ENCODE measurements around the gene AUH. TPM values are rescaled to one million over a fixed set of nuclear protein-coding genes. Genes with fewer than 3 reads are reported as not detected.

The AUH gene
- polyA plus RNA-seq, 3 donors: 4.0 to 9.9 (median 8.4) TPM

DNA sequence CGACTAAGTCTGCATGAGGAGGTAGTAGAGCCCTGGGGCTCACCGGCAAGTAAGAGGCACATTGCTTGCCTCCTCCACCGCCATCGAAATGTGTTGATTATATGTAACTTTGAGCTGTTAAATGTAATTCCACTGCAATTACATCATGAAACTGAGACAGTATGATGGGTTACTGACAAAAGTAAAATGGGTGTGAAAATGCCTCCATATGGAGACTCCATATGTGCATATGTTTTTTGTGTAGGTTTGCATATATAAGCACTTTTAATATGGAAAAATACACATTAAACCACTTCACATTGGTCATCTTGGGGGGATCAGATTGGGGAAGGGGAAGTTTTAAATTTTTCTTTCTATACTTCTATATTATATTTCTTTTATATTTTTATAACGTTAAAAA, 32.1 kb upstream of the AUH start:
- H3K27ac ChIP-seq (ENCODE audit: low read depth in 1 of 2, low read length in 2 of 2): no peak overlapping the region
- intact Hi-C loops (cut with micrococcal nuclease): loop anchor here in 1 of 2 donors (2.0 kb wide), 1 partner anchor 19 kb away; no protein-coding TSS in a partner anchor
- H3K9me3 Mint-ChIP-seq: peaks cover 0 to 2% (median 0%) of the 10 kb centered on the region in 7 donors
- no peak for DNase-seq
- peaks cover 0 to 3% (median 0%) of the 10 kb centered on the region in 3 donors for H3K27me3 Mint-ChIP-seq (ENCODE audit: low read depth in 3 of 3)
- no peaks in the 10 kb centered on the region for H3K36me3 Mint-ChIP-seq
- no peaks in the 10 kb centered on the region for H3K79me2 ChIP-seq (ENCODE audit: insufficient read depth, low read length)
- no peak overlapping the region for H3K4me2 ChIP-seq (replicated peaks; ENCODE audit: extremely low read depth, low read length, poor library complexity, severe bottlenecking)
- no peak overlapping the region for H3K4me3 Mint-ChIP-seq
- no peak overlapping the region for H3K4me3 ChIP-seq (replicated peaks in 1 of 3; ENCODE audit: low read depth in 2 of 3, low read length in 3 of 3)
- H3K36me3 ChIP-seq (replicated peaks in 1 of 2; ENCODE audit: control insufficient read depth in 1 of 2, insufficient read depth in 2 of 2, low read length in 2 of 2): no peaks in the 10 kb centered on the region
- H3K4me1 Mint-ChIP-seq: peaks cover 23% of the 10 kb centered on the region
- no peaks in the 10 kb centered on the region for H4K20me1 ChIP-seq (ENCODE audit: insufficient read depth, low read length)
- H3K9me3 ChIP-seq (replicated peaks in 1 of 2; ENCODE audit: control insufficient read depth in 1 of 2, insufficient read depth in 1 of 2, low read length in 2 of 2): no peaks in the 10 kb centered on the region
- WGBS (ENCODE audit: insufficient coverage): no CpG with 5 or more reads among the region's 5 CpGs
- H2AFZ ChIP-seq (ENCODE audit: insufficient read depth, low read depth, low read length, poor library complexity, severe bottlenecking): no peak overlapping the region
- H3K4me1 ChIP-seq (ENCODE audit: control insufficient read depth in 1 of 2, insufficient read depth in 2 of 2, low read length in 2 of 2): peaks cover 24 to 29% of the 10 kb centered on the region in 2 donors
- no peak for TF ChIP-seq CTCF (IDR thresholded peaks at IDR 0.05)
- no peaks in the 10 kb centered on the region for H3K27me3 ChIP-seq (ENCODE audit: control insufficient read depth in 2 of 2, insufficient read depth in 2 of 2, low read length in 2 of 2)
- H3K27ac Mint-ChIP-seq: peak overlapping the region in 1 of 7 donors; percentile 14
- no peak overlapping the region for H3K9ac ChIP-seq (ENCODE audit: insufficient read depth, low read length, poor library complexity, severe bottlenecking)

- H3K4me3 Mint-ChIP-seq: no peak overlapping the region
- no CpG with 5 or more reads among the region's 1 CpG for WGBS (ENCODE audit: insufficient coverage)
These were observed 30.7 kb upstream of the AUH start for GRCh38 chr9:91392435-91392834.

More at GRCh38 chr9:91392435-91392834, 30.7 kb upstream of the AUH start:
- H4K20me1 ChIP-seq (ENCODE audit: insufficient read depth, low read length): no peaks in the 10 kb centered on the region
- peaks cover 23% of the 10 kb centered on the region for H3K4me1 Mint-ChIP-seq
- H2AFZ ChIP-seq (ENCODE audit: insufficient read depth, low read depth, low read length, poor library complexity, severe bottlenecking): no peak overlapping the region
- H3K4me1 ChIP-seq (ENCODE audit: control insufficient read depth in 1 of 2, insufficient read depth in 2 of 2, low read length in 2 of 2): peaks cover 24 to 29% of the 10 kb centered on the region in 2 donors
- H3K9ac ChIP-seq (ENCODE audit: insufficient read depth, low read length, poor library complexity, severe bottlenecking): no peak overlapping the region
- H3K4me2 ChIP-seq (replicated peaks; ENCODE audit: extremely low read depth, low read length, poor library complexity, severe bottlenecking): no peak overlapping the region
- no peak for TF ChIP-seq CTCF (IDR thresholded peaks at IDR 0.05)
- intact Hi-C loops (cut with micrococcal nuclease): no loop called here
- H3K4me3 ChIP-seq (replicated peaks in 1 of 3; ENCODE audit: low read depth in 2 of 3, low read length in 3 of 3): no peak overlapping the region
- no peaks in the 10 kb centered on the region for H3K79me2 ChIP-seq (ENCODE audit: insufficient read depth, low read length)
- H3K9me3 ChIP-seq (replicated peaks in 1 of 2; ENCODE audit: control insufficient read depth in 1 of 2, insufficient read depth in 1 of 2, low read length in 2 of 2): no peaks in the 10 kb centered on the region
- no peaks in the 10 kb centered on the region for H3K36me3 ChIP-seq (replicated peaks in 1 of 2; ENCODE audit: control insufficient read depth in 1 of 2, insufficient read depth in 2 of 2, low read length in 2 of 2)
- H3K27ac Mint-ChIP-seq: no peak overlapping the region
- no peaks in the 10 kb centered on the region for H3K36me3 Mint-ChIP-seq
- H3K9me3 Mint-ChIP-seq: peaks cover 0 to 2% (median 0%) of the 10 kb centered on the region in 7 donors
- no peak overlapping the region for H3K27ac ChIP-seq (ENCODE audit: low read depth in 1 of 2, low read length in 2 of 2)
- peaks cover 0 to 2% (median 0%) of the 10 kb centered on the region in 3 donors for H3K27me3 Mint-ChIP-seq (ENCODE audit: low read depth in 3 of 3)
- H3K27me3 ChIP-seq (ENCODE audit: control insufficient read depth in 2 of 2, insufficient read depth in 2 of 2, low read length in 2 of 2): no peaks in the 10 kb centered on the region
- no peak for DNase-seq
